Measurements from ENCODE around the gene GGN. TPM values are rescaled to one million over a fixed set of nuclear protein-coding genes. Genes with fewer than 3 reads are reported as not detected.

Gene GGN
- total RNA-seq, 6 experiments from 2014 or later, result not detected

- intact Hi-C loops (cut with DNase I), result no loop called here
- peak overlapping the region; percentile 81 to 92 (median 82) for H3K4me3 ChIP-seq
- WGBS (ENCODE audit: insufficient coverage, low coverage, low lambda C conversion rate, missing lambda C conversion rate), result under 1% methylated on average over 18 of the region's 18 CpGs
- peaks cover 0 to 15% (median 2%) of the 10 kb centered on the region in 4 donors for H3K36me3 ChIP-seq
- TF ChIP-seq CTCF (IDR thresholded peaks at IDR 0.05), result no peak
- TF ChIP-seq POLR2A (IDR thresholded peaks at IDR 0.05), result no peak
- peaks cover 0 to 8% (median 3%) of the 10 kb centered on the region in 4 donors for H3K4me1 ChIP-seq
- no peaks in the 10 kb centered on the region for H3K9me3 ChIP-seq
- ATAC-seq, result peak in 1 of 4 donors; percentile 2
- no peaks in the 10 kb centered on the region for H3K27me3 ChIP-seq
- no peak for DNase-seq
- H3K27ac ChIP-seq, result peak overlapping the region; percentile 69 to 89 (median 78)
Measured at GRCh38 chr19:38375098-38375493, 12.7 kb downstream of the GGN start.

- 0% methylated on average over 25 of the region's 65 CpGs for WGBS (ENCODE audit: insufficient coverage, low coverage, low lambda C conversion rate, missing lambda C conversion rate)
Measured at GRCh38 chr19:38374332-38375097, 13.3 kb downstream of the GGN start, which contains the start of gene PSMD8. TSS of gene PSMD8 (plus strand) at chr19:38374571. CDS start at chr19:38374602, 31 bp downstream.

GRCh38 chr19:38373907-38374331, 13.9 kb downstream of the GGN start:
- ATAC-seq (no peak), DNase-seq (no peak)
- no peaks in the 10 kb centered on the region for H3K27me3 ChIP-seq
- peaks cover 0 to 4% (median under 1%) of the 10 kb centered on the region in 4 donors for H3K36me3 ChIP-seq
- H3K27ac ChIP-seq, result peak overlapping the region; percentile 43 to 58 (median 57)
- no peak for TF ChIP-seq CTCF (IDR thresholded peaks at IDR 0.05)
- TF ChIP-seq POLR2A (IDR thresholded peaks at IDR 0.05), result no peak
- WGBS (ENCODE audit: insufficient coverage, low coverage, low lambda C conversion rate, missing lambda C conversion rate), result 65% methylated on average over 6 of the region's 6 CpGs
- H3K9me3 ChIP-seq, result no peaks in the 10 kb centered on the region
- peak overlapping the region; percentile 32 to 82 (median 81) for H3K4me3 ChIP-seq
- H3K4me1 ChIP-seq, result peaks cover 0 to 8% (median 3%) of the 10 kb centered on the region in 4 donors
- intact Hi-C loops (cut with DNase I), result no loop called here

More at GRCh38 chr19:38374332-38375097, 13.3 kb downstream of the GGN start, which contains the start of gene PSMD8:
- TF ChIP-seq POLR2A (IDR thresholded peaks at IDR 0.05) (peak; percentile 94), CTCF (IDR thresholded peaks at IDR 0.05) (peak in 3 of 4 donors; percentile 49 to 55 (median 51))
- peaks cover 0 to 10% (median 2%) of the 10 kb centered on the region in 4 donors for H3K36me3 ChIP-seq
- intact Hi-C loops (cut with DNase I), result no loop called here
- H3K9me3 ChIP-seq, result no peaks in the 10 kb centered on the region
- no peaks in the 10 kb centered on the region for H3K27me3 ChIP-seq
- H3K27ac ChIP-seq, result peak within 1 kb of the TSS; percentile 69 to 89 (median 78)
- ATAC-seq (peak; percentile 98 to 99 (median 98)), DNase-seq (peak; percentile 99 to 100 (median 100))
- peak within 1 kb of the TSS; percentile 81 to 92 (median 82) for H3K4me3 ChIP-seq
- peaks cover 0 to 8% (median 3%) of the 10 kb centered on the region in 4 donors for H3K4me1 ChIP-seq

GRCh38 chr19:38371081-38371480, 16.8 kb downstream of the GGN start:
- Histone ChIP-seq H3K36me3 (no peaks in the 10 kb centered on the region), H3K4me1 (peaks cover 0 to 8% (median 3%) of the 10 kb centered on the region in 4 donors), H3K27me3 (no peaks in the 10 kb centered on the region), H3K4me3 (no peak overlapping the region), H3K9me3 (no peaks in the 10 kb centered on the region), H3K27ac (no peak overlapping the region)
- ATAC-seq, result no peak
- TF ChIP-seq CTCF (IDR thresholded peaks at IDR 0.05) (no peak), POLR2A (IDR thresholded peaks at IDR 0.05) (no peak)
- no peak for DNase-seq
- intact Hi-C loops (cut with DNase I), result no loop called here
- WGBS (ENCODE audit: insufficient coverage, low coverage, low lambda C conversion rate, missing lambda C conversion rate), result 61% methylated on average over 4 of the region's 6 CpGs

Data from right lobe of liver (tissue), 6 donors.